K562 (cell line): Measurements from ENCODE around the gene MAP3K15. TPM values are rescaled to one million over a fixed set of nuclear protein-coding genes. Genes with fewer than 3 reads are reported as not detected.

Experiments used
- ATAC-seq: fragments of 200-7000 bp; cut with Tn5 transposase; 3 replicates; pipeline ENCODE4 v1.9.1; 2020; ENCODE audit warnings: moderate library complexity
- BruUV-seq: library from RNA; stranded (reverse); fragments of 400-500 nt; replicated peaks from 2 replicates; lab custom pipeline; 2021; lab: Mats Ljungman, UMichigan
- CTCF ChIA-PET: fragments of 300-600 bp; formaldehyde crosslinking; extraction: SDS; loops from one replicate; lab custom pipeline; 2021; ENCODE audit warnings: low intra/inter-chr PET ratio; lab: Yijun Ruan, JAX
- POLR2A ChIA-PET: fragments of 300-600, 350-650 bp; sonication (Branson Sonifier 250); formaldehyde crosslinking; extraction: SDS; loops from one replicate; lab custom pipeline; 2021; ENCODE audit warnings: antibody characterized with exemption, inconsistent platforms; lab: Yijun Ruan, JAX
- DNase-seq, 4 experiments: peaks; one replicate each; pipeline versions ENCODE4 v3.0.0 to v3.0.0-alpha.2; 2011 to 2018; ENCODE audit warnings: low spot score in 3 of 4, mixed read lengths in 3 of 4; ENCODE audit errors: extremely low read depth in 1 of 4
- FAIRE-seq: peaks from 2 replicates; lab custom pipeline; 2011; peaks lifted over from hg19 to GRCh38; lab: Jason Lieb, UNC
- H2AFZ ChIP-seq: 2 replicates; pipeline ENCODE4 v1.6.0; 2011; ENCODE audit warnings: low read depth, low read length, control low read depth, inconsistent platforms
- H3K27ac ChIP-seq: fragments of 200-600 bp; 3 replicates; pipeline ENCODE4 v1.8.0; 2011; ENCODE audit warnings: low read depth, mild to moderate bottlenecking, control low read depth, inconsistent platforms, low read length, moderate library complexity, mixed read lengths; ENCODE audit errors: extremely low read depth
- H3K27me3 ChIP-seq, 2 experiments: fragments of 300-600 bp in 1 of 2; 2 replicates in 1 of 2; 3 replicates in 1 of 2; pipeline versions ENCODE4 v1.6.0 to v1.8.0; 2011; ENCODE audit warnings: inconsistent platforms in 2 of 2, low read length in 2 of 2, mild to moderate bottlenecking in 1 of 2, mixed read lengths in 1 of 2, moderate library complexity in 1 of 2; ENCODE audit not compliant: control insufficient read depth in 2 of 2, insufficient read depth in 2 of 2
- H3K36me3 ChIP-seq: fragments of 300-600 bp; 3 replicates; pipeline ENCODE4 v1.8.0; 2011; ENCODE audit warnings: mild to moderate bottlenecking, low read length, inconsistent platforms; ENCODE audit not compliant: control insufficient read depth, insufficient read depth
- H3K4me1 ChIP-seq, 2 experiments: fragments of 200-600 bp in 1 of 2; replicated peaks in 1 of 2; 2 replicates in 1 of 2; 3 replicates in 1 of 2; pipeline versions ENCODE4 v1.5.1 to v1.8.0; 2011; ENCODE audit warnings: inconsistent platforms in 2 of 2, low read length in 2 of 2, mild to moderate bottlenecking in 1 of 2, mixed read lengths in 1 of 2, moderate library complexity in 1 of 2; ENCODE audit not compliant: control insufficient read depth in 2 of 2, insufficient read depth in 2 of 2
- H3K4me2 ChIP-seq: 2 replicates; pipeline ENCODE4 v1.6.1; 2011; ENCODE audit warnings: low read length, control low read depth, inconsistent platforms, mixed read lengths; ENCODE audit not compliant: insufficient read depth
- H3K4me3 ChIP-seq: fragments of 200-600 bp; sonication (generic), shearing (Covaris generic); 2 replicates; pipeline ENCODE4 v1.5.1; 2016; ENCODE audit warnings: control low read depth, inconsistent platforms
- H3K79me2 ChIP-seq: fragments of 200-600 bp; 3 replicates; pipeline ENCODE4 v1.8.0; 2011; ENCODE audit warnings: low read length, inconsistent platforms; ENCODE audit not compliant: control insufficient read depth, insufficient read depth
- H3K9ac ChIP-seq, 2 experiments: 2 replicates each; pipeline versions ENCODE4 v1.6.0 to v1.6.1; 2011; ENCODE audit warnings: low read depth in 2 of 2, low read length in 2 of 2, control low read depth in 1 of 2, inconsistent platforms in 1 of 2, mild to moderate bottlenecking in 1 of 2, mixed read lengths in 1 of 2; ENCODE audit not compliant: insufficient read depth in 1 of 2
- H3K9me1 ChIP-seq: one replicate; pipeline ENCODE4 v1.6.0; 2011; ENCODE audit warnings: inconsistent platforms, mild to moderate bottlenecking, low read length, moderate library complexity; ENCODE audit not compliant: control insufficient read depth, insufficient read depth
- H3K9me3 ChIP-seq: replicated peaks from 2 replicates; pipeline ENCODE4 v1.5.1; 2011; ENCODE audit warnings: low read depth, low read length, inconsistent platforms; ENCODE audit not compliant: control insufficient read depth, insufficient read depth
- H4K20me1 ChIP-seq: replicated peaks from 2 replicates; pipeline ENCODE4 v1.6.1; 2011; ENCODE audit warnings: low read length, inconsistent platforms, mixed read lengths; ENCODE audit not compliant: control insufficient read depth, insufficient read depth
- AFF4 ChIP-seq: sonication (generic); formaldehyde crosslinking; IDR thresholded peaks from 2 replicates; pipeline ENCODE4 v1.8.0; 2023; ENCODE audit warnings: mild to moderate bottlenecking, missing genetic modification reagents
- ELF4 ChIP-seq: fragments of 450-650 bp; formaldehyde crosslinking; IDR thresholded peaks from 2 replicates; pipeline ENCODE4 v1.4.0; 2022; ENCODE audit warnings: missing genetic modification characterization
- PTRF ChIP-seq: fragments of 450-650 bp; IDR thresholded peaks from 2 replicates; pipeline ENCODE4 v1.6.1; 2016; ENCODE audit warnings: mild to moderate bottlenecking, missing genetic modification characterization, missing compliant biosample characterization
- SIN3B ChIP-seq: fragments of 450-650 bp; IDR thresholded peaks from 2 replicates; pipeline ENCODE4 v1.6.1; 2017; ENCODE audit warnings: low read depth, mild to moderate bottlenecking, moderate library complexity
- ZBTB40 ChIP-seq, 2 experiments: fragments of 450-650 bp in 1 of 2; sonication (generic) in 1 of 2; formaldehyde crosslinking in 1 of 2; IDR thresholded peaks; 2 replicates each; pipeline versions ENCODE4 v1.7.1 to v1.9.0; 2016 to 2022; ENCODE audit warnings: inconsistent platforms in 1 of 2, mild to moderate bottlenecking in 1 of 2, missing genetic modification reagents in 1 of 2
- ZNF280B ChIP-seq: fragments of 250-450 bp; sonication (Bioruptor Pico); IDR thresholded peaks from 2 replicates; pipeline ENCODE4 v1.5.1; 2021; ENCODE audit warnings: mild to moderate bottlenecking
- WGBS: fragments of 100-300 bp; shearing (Covaris generic); methylation state at CpG from one replicate; pipeline ENCODE4 v1.1.6; 2016; ENCODE audit warnings: low coverage, mixed read lengths; ENCODE audit not compliant: insufficient coverage; ENCODE audit errors: missing lambda C conversion rate; 5-methylcytosine and 5-hydroxymethylcytosine counted together
- in situ Hi-C: fragments of 300-500 bp; cut with MboI; formaldehyde crosslinking; loops from 4 replicates; pipeline ENCODE4 v1.15.0; 2018; ENCODE audit warnings: inconsistent platforms, mixed read lengths
- intact Hi-C: fragments of 100-400 bp; cut with micrococcal nuclease; formaldehyde crosslinking; loops from 2 replicates; pipeline ENCODE4 v1.14.2; 2022
- polyA plus RNA-seq, 8 experiments: library from polyadenylated mRNA; depleted of rRNA in 4 of 8; stranded (reverse) in 5 of 8; unstranded in 3 of 8; fragments of >200 nt; fragmentation: Nextera tagmentation in 2 of 8; fragmentation: Illumina TruSeq in 1 of 8; extraction: Ambion mirVana in 2 of 8; extraction: Trizol in 1 of 8; gene quantifications; 2 replicates each; pipeline versions ENCODE4 v1.2.1 to v1.2.3, GENCODE V29; 2011 to 2014; ENCODE audit warnings: inconsistent platforms in 1 of 8, missing spikeins in 1 of 8
- total RNA-seq, 7 experiments: library from RNA; depleted of rRNA in 6 of 7; stranded (reverse); fragments of >200 nt in 6 of 7; fragmentation: Illumina TruSeq in 2 of 7; extraction: Trizol in 2 of 7; gene quantifications; 2 replicates each; pipeline versions ENCODE4 v1.2.1 to v1.2.3, GENCODE V29; 2011 to 2021; ENCODE audit warnings: low replicate concordance in 1 of 7

MAP3K15 gene
- total and polyA plus RNA-seq, 9 of the 15 experiments (the other 6 are each of a cell fraction or from before 2014, with no cell fraction given) = 0.03 to 0.29 (median 0.14) TPM; not detected in 5

GRCh38 chrX:19487520-19488200 is 27.6 kb downstream of the MAP3K15 start:
- in situ Hi-C loops = no loop called here
- no peaks in the 10 kb centered on the region for H3K9me1 ChIP-seq
- TF ChIP-seq PTRF (no peak), ZNF280B (CRISPR knock-in tag) (no peak), ZBTB40 (IDR thresholded peaks at IDR 0.05) (no peak), ZBTB40 (CRISPR knock-in tag; IDR thresholded peaks at IDR 0.05) (no peak), ELF4 (CRISPR knock-in tag) (no peak), SIN3B (no peak), AFF4 (no peak)

More at GRCh38 chrX:19487520-19488200, 27.6 kb downstream of the MAP3K15 start:
- no peaks in the 10 kb centered on the region for H3K79me2 ChIP-seq
- H3K4me2 ChIP-seq = no peak overlapping the region
- no peaks in the 10 kb centered on the region for H3K36me3 ChIP-seq
- no peaks in the 10 kb centered on the region for H3K4me1 ChIP-seq
- ChIA-PET POLR2A (no interaction called here), CTCF (interaction anchor here (0.6 kb wide), 1 partner anchor 8 kb away, joined by 3 read pairs; no protein-coding TSS in a partner anchor)
- intact Hi-C loops = no loop called here
- H3K27ac ChIP-seq = no peak overlapping the region
- no peak for DNase-seq
- no peak overlapping the region for H2AFZ ChIP-seq
- no peak for FAIRE-seq
- no peak for ATAC-seq
- no peak overlapping the region for H3K9ac ChIP-seq
- H3K4me3 ChIP-seq = no peak overlapping the region
- H4K20me1 ChIP-seq = no peaks in the 10 kb centered on the region
- H3K27me3 ChIP-seq = no peaks in the 10 kb centered on the region
- no TSS peak for BruUV-seq
- WGBS = 0% methylated on average over 3 of the region's 3 CpGs
- H3K9me3 ChIP-seq = no peaks in the 10 kb centered on the region
